Stimulated activated CD4-positive, alpha-beta T cell treated with anti-CD3 and anti-CD28 coated beads, Interleukin-15, amount 100 ng/mL, for 1 hour (primary cell): Measurements from ENCODE around the gene FUCA2.

Experiments
- DNase-seq, 2 donors: peaks; one replicate each; pipeline ENCODE4 v3.0.0-alpha.2; 2020; ENCODE audit warnings: low read depth in 1 of 2, low spot score in 1 of 2

Gene FUCA2

GRCh38 chr6:143510991-143511891 is at the start of gene FUCA2:
Gene FUCA2, minus strand, starts transcription at chr6:143511720. Its CDS starts 86 bp downstream, at chr6:143511634.
- DNase-seq = peak; percentile 32 to 52

GRCh38 chr6:143561105-143561704 is 49.7 kb upstream of the FUCA2 start:
- DNase-seq = no peak

GRCh38 chr6:143559051-143559660 is 47.6 kb upstream of the FUCA2 start:
- DNase-seq = no peak

- DNase-seq = no peak
These were observed 45.0 kb upstream of the FUCA2 start for GRCh38 chr6:143556529-143556928.

GRCh38 chr6:143555582-143555981 is 44.1 kb upstream of the FUCA2 start:
- DNase-seq = no peak

- DNase-seq = no peak
These were observed 43.6 kb upstream of the FUCA2 start for GRCh38 chr6:143555071-143555492.

GRCh38 chr6:143553337-143553736 is 41.8 kb upstream of the FUCA2 start:
- no peak for DNase-seq

- no peak for DNase-seq
These were observed 38.4 kb upstream of the FUCA2 start for GRCh38 chr6:143549949-143550268.

GRCh38 chr6:143549221-143549948 is 37.9 kb upstream of the FUCA2 start:
- DNase-seq = peak in 1 of 2 donors; percentile 22

GRCh38 chr6:143546599-143546998 is 35.1 kb upstream of the FUCA2 start:
- no peak for DNase-seq

- no peak for DNase-seq
These were observed 34.5 kb upstream of the FUCA2 start for GRCh38 chr6:143545976-143546547.

GRCh38 chr6:143545165-143545564 is 33.6 kb upstream of the FUCA2 start:
- no peak for DNase-seq

GRCh38 chr6:143544011-143544696 is 32.6 kb upstream of the FUCA2 start:
- DNase-seq = no peak

GRCh38 chr6:143543435-143543834 is 31.9 kb upstream of the FUCA2 start:
- DNase-seq = no peak

GRCh38 chr6:143542888-143543287 is 31.4 kb upstream of the FUCA2 start:
- no peak for DNase-seq

GRCh38 chr6:143540192-143540591 is 28.7 kb upstream of the FUCA2 start:
- no peak for DNase-seq

- DNase-seq = no peak
These were observed 28.2 kb upstream of the FUCA2 start for GRCh38 chr6:143539734-143540133.

- no peak for DNase-seq
These were observed 27.6 kb upstream of the FUCA2 start for GRCh38 chr6:143539106-143539505.

- DNase-seq = no peak
These were observed 26.9 kb upstream of the FUCA2 start for GRCh38 chr6:143538374-143538773.

GRCh38 chr6:143536866-143537691 is 25.6 kb upstream of the FUCA2 start:
- DNase-seq = peak; percentile 27 to 45
